Activated gamma-delta T cell (primary cell): ENCODE data around the gene NEK8.

ENCODE experiments used
- DNase-seq: peaks from one replicate; lab custom pipeline; 2025; lab: John Stamatoyannopoulos, UW

NEK8 gene

DNA sequence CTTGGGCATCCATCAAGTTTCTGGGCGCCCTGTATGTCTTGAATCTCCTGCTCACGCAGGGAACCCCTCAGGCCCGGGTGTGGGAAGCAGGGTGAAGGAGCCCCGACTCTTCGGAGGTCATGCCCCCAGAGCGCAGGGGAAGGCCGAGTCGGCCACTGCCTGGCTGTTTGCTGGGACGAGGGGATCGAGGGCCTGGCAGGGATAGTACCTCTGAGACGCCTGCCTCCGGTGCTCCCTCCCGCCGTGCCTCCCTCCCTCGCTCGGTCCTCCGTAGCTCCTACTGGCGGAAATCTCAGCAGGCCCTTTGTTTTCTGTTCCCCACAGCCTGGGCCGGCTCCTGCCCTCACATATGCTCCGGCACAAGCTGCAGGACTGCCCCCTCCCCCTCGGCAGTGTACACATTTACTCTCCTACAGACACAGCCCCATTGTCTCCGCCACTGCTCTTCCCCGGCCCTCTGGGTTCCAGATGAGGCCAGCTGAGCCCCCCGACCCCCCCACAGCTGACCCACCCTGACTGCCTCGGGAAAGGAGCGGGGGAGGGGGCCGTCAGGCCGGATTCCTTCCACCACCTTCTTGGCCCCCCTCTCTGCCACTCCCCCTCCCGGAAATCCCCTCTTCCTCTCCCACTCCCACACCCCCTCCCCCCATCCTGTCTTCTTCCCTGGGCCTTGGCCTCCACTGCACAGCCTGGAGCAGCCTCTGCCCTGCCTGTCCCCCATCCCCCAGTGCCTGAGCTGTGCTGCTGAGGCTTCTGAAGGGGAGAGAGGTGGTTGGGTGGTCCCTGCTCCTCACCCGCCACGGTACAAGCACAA lies 16.6 kb downstream of the NEK8 start:
- no peak for DNase-seq

DNA sequence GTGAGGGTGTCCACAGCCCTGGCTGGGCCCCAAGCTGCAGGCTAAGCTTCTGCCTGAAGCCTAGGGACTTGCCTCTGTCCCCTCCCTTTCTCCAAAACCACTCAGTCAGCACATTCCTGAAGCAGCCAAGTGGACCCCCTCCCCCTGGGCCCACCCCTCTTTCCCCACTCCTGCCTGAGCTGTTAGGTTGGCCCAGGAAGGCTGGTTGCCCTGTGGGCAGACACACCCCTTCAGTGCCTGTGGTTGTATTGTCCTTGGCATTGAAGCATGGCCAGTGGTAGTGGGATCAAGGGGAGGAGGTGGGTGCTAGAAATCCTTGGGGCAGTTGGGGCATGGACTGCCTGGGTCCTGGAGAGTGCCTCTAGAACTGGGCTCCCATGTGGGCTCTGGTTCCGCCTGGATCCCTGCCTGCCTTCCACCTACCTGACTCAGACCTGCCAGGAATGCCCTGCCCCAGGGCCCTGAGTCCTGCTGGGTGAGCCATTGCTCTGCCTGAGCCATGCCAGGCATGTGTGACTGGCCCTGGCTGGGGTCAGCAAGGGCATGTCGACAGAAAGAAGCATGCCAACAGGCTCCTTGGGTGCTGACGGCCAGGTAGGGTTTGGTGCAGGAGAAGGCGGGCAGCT lies 17.3 kb downstream of the NEK8 start:
- no peak for DNase-seq

DNA sequence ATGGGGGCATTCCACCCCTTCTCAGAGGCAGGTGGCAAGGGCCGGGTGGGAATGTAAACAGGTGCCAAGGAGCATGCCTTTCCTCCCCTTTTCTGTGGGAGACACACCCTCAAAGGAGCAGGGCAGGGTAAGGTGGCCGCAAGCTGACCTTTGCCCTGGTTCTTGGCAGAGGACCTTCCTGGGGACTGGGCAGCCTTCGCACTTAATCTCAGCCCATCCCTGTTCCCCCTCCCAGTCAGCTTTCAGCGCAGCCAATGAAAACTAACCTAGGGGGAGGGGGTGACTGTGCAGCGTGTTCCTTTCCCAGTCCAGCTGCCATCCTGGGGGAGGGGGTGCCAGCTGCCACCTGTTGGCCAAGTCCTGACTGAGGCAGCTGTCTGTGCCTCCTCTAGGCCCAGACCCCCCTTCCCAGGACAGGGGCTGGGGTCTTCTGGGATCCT lies 18.0 kb downstream of the NEK8 start:
- no peak for DNase-seq

DNA sequence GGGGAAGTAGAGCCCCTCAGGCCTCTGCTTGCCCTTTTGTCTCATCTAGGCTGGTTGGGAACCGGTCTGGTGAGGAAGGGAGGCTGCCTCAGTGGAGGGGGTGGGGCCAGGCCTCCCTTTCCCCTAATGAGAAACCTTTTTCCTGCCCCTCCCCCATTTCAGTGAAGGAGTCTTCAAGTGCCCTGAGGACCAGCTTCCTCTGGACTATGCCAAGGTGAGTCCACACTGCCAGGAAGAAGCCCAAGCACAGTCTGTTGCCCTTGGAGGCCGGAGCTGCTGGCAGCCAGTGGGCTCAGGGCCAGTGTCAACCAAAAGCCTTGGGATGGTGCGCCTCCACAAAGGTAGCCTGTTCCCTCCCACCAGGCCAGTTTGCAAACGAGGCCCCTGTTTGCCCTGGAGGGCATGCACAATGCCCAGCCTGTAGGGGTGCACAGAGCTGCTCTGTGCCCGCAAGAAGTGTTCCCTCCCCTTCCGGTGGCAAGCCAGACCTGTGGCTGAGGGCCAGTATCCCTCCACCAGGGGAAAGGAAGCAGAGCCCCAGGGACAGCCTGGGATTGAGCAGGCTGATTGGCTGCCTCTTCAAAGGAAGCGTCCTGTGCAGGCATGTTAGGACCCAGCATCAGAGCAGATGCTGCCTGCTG lies 18.6 kb downstream of the NEK8 start:
- DNase-seq = no peak

DNA sequence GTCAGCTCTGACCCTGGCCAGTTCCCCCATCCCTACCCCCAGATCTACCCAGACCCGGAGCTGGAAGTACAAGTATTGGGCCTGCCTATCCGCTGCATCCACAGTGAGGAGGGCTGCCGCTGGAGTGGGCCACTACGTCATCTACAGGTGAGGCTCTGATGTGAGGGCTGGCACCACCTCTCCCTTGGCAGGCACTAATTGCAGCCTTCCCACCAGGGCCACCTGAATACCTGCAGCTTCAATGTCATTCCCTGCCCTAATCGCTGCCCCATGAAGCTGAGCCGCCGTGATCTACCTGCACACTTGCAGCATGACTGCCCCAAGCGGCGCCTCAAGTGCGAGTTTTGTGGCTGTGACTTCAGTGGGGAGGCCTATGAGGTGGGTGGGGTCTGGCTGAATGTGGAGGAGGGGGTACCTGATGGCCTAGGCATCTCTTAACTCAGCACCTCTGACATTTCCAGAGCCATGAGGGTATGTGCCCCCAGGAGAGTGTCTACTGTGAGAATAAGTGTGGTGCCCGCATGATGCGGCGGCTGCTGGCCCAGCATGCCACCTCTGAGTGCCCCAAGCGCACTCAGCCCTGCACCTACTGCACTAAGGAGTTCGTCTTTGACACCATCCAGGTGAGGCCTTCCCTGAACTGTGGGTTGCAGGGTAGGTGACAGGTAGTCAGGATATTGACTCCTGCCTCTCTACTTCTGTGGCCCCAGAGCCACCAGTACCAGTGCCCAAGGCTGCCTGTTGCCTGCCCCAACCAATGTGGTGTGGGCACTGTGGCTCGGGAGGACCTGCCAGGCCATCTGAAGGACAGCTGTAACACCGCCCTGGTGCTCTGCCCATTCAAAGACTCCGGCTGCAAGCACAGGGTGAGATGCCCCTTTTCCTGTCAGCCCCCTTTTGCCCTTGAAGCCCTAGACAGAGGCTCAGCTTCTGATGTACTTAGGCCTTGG lies 19.5 kb downstream of the NEK8 start:
- DNase-seq = no peak

DNA sequence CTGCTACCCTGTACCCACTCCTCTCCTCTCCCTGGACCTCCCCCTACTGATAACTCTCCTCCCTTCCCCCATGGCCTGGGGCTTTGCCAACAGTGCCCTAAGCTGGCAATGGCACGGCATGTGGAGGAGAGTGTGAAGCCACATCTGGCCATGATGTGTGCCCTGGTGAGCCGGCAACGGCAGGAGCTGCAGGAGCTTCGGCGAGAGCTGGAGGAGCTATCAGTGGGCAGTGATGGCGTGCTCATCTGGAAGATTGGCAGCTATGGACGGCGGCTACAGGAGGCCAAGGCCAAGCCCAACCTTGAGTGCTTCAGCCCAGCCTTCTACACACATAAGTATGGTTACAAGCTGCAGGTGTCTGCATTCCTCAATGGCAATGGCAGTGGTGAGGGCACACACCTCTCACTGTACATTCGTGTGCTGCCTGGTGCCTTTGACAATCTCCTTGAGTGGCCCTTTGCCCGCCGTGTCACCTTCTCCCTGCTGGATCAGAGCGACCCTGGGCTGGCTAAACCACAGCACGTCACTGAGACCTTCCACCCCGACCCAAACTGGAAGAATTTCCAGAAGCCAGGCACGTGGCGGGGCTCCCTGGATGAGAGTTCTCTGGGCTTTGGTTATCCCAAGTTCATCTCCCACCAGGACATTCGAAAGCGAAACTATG lies 20.4 kb downstream of the NEK8 start:
- no peak for DNase-seq

DNA sequence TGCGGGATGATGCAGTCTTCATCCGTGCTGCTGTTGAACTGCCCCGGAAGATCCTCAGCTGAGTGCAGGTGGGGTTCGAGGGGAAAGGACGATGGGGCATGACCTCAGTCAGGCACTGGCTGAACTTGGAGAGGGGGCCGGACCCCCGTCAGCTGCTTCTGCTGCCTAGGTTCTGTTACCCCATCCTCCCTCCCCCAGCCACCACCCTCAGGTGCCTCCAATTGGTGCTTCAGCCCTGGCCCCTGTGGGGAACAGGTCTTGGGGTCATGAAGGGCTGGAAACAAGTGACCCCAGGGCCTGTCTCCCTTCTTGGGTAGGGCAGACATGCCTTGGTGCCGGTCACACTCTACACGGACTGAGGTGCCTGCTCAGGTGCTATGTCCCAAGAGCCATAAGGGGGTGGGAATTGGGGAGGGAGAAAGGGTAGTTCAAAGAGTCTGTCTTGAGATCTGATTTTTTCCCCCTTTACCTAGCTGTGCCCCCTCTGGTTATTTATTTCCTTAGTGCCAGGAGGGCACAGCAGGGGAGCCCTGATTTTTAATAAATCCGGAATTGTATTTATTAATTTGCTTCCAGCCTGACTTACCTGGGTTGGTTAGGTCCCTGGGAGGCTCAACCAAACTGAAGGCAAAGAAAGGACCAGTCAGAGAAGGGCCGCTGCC lies 21.1 kb downstream of the NEK8 start:
- no peak for DNase-seq

DNA sequence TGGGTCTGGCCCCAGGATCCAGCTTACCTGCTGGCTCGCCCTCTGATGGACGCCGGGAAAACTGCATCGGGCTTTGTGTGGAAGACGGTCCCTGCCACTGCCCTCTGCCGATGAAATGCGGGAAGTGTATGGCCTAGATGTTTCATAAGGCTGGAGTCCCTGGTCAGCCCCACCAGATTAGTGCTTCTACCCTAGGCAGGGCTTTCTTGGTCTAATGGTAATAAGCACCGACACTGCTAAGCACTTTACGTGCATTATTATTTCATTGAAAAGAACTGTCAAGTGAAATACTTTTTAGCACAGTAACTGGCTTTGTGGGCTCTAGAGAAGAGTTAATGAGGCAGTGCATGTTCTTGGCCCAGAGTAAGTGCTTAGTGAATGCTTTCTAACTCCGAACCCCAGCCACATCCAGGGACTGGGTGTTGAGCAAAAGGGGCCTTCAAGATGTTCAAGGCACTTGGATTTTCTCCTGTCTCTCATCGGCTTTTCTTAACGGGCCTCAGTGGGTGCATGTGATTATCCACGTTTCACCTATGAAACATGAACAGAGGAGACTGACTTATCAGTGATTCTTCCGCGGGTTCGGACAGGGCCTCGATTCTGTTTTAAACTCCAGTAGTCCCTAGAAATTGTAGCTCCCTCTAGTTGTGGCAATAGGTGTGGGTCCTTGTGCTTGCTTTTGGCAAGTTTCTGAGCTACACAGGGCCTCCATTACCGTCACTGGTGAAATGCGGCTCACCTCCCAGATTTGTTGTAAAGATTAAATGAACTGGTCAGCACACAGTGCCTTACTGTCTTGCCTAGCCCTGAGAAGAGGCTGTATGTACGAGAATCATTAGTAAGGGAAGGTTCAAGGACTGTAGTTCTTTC lies 21.8 kb downstream of the NEK8 start:
- peak; percentile 35 for DNase-seq

DNA sequence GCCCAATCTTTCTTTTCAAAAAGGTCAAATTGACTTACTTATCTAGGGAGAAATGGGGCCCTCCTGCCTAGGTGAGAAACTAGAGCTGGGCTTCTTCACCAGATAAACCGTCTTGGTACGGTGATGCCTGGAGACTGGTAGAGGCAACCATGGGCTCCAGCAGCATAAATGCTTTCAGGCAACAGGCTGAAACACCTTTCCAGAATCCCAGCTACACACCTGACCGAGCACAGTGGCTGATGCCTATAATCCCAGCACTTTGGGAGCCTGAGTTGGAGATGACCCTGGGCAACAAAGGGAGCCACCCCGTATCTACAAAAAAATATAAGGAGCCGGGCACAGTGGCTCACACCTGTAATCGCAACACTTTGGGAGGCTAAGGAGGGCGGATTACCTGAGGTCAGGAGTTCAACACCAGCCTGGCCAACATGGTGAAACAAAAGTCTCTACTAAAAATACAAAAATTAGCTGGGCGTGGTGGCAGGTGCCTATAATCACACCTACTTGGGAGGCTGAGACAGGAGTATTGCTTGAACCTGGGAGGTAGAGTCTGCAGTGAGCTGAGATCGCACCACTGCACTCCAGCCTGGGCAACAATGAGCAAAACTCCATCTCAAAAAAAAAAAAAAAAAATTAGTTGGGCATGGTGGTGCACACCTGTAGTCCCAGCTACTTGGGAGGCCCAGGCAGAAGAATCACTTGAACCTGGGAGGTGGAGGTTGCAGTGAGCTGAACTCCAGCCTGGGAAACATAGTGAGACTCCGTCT lies 23.2 kb downstream of the NEK8 start:
- no peak for DNase-seq

DNA sequence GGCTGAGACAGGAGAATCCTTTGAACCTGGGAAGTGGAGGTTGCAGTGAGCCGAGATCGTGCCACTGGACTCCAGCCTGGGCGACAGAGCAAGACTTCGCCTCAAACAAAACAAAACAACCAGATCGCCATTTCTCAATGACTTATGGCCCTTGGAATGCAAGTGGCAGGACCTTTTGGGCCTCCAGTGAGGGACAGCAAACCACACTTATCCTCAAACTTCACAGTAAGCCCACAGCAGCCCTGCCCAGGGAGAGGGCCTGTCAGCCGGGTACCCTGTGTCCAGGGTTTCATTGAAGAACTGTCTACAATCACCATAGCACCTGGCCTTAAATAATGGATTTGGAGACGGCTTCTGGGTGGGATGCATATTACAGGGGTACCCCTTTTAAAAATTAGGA lies 26.9 kb downstream of the NEK8 start:
- no peak for DNase-seq

DNA sequence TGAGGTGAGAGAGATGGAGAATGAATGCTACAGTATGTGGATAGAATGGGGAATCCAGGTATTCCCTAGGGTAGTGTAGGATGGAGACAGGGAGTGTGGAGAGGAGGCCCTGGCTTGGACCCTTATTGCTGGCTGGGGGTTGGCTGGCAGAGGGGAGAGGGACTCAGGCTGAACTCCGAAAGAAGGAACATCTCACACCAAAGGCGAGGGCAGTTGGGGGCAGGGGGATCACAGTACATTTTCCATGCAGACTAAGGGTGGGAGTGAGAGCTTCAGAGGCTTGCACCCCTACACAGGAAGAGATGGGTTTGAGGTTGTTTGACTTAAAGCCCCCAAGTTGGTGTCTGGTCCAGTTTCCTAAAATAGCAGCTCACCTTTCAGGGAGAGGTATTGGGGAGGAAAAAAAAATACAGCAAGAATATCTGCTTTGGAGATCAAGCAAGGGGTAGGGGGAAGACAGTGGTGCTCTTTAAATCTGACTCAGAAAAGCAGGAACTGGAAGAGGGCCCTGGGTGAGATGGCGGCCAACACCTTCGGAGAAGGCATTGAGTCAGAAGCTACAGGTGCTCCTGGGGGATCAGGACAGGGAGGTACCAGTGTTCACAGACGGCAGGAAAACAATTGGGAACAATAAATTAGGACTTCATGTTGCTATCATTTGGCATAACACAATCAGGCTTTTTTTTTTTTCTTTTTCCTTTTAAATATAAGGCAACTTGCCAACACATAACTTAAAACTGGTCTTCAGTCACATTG lies 27.6 kb downstream of the NEK8 start:
- DNase-seq = no peak

DNA sequence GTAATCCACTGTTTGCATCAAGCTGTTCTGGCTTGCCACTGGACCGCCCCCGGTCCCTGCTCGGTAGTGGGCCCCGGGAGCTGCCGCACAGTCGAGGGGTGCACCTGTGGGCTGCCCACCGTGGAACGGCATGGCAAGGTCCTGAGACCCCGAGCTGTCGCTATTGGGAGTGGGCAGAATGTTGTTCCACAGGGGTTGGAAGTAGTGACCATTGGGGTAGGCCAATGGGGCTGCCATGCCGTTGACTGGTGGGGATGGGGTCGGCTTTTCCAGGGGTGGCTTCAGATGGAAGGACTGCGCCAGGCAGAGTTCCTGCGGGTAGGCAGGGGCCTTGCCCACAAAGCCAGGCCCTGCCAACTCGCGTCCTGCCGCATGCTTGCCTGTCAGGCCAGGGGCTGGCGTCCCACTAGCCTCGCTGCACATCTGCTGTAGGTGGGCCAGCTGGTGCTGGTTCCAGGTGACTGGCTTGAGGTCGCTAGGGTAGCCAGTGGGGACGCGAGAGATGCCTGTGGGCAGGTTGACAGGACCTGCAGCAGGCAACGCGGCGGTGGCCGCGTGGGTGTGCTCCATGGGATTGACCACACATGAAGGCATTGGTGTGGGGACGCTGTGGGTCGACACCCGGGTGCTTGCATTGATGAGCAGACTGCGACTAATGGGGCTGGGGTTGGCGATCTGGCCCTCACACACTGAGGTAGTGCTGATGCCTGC lies 30.0 kb downstream of the NEK8 start:
- no peak for DNase-seq

DNA sequence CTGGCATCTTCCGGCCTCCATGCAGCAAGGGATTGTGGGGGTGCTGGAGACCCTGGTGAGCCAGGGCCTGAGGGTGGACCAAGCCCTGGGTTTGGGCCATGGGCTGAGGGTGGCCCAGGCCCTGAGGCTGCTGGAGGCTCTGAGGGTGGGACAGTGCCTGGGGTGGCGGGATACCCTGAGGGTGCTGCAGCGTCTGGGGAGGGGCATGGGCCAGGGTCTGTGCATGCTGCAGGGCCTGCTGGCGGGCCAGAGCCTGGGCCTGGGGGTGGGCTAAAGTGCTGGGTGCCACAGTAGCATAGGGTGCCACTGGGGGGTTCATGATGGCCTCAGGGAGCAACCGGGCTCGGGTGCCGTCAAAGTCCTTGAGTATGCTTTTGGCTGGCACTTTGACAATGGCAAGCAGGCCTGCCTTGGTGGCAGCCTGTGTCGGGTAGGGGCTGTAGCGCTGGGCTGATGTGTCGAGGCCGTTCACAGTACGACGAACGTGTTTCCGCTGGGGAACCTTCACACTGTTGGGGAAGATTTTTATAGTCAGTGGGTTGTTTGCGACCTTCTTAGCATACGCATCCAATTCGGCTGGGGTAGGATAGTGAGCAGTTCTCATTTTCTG lies 30.8 kb downstream of the NEK8 start:
- DNase-seq = no peak

DNA sequence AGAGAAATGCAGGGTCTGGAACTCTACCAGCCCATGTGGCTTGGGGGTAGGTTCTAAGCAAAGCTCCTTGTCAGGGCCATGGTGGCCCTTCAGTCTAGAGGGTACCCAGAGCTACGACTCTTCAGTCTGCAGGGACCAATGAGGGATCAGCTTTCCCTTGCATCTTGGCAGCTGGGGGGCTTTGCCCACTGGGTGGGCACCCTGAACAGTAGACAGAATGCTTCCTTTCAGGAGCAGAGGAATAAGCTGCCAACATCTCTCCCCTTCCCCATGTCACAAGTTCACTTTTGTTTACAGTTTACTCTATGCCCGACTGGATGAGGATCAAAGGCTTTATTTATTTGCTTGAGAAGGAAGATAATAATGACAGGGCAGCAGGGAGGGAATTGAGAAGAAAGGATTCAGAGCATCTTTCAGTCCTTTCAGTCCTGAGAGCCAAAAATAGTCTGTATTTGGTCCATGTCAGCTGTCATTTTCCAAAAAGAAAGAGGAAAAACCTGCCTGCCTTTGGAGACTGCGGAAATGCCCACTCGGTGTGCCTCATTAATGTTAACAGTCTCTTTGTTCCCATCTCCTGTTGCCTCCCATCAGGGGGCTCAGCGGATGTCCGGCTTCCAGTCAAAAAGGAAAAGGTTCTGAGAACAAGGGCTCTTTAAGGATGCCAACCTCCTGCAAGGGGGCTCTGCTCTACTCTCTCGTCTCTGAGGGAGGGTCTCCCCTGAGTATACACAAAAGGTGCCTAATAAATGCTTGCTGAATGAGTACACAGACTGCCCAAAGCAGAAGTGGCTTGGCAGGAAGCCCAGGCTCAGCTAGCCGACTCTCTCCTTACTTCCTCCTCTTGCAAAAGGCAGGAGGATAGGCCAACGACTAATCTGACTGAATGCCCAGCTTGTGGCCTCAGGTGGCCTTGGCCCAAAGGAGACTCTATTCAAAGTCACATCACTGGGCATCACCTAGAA lies 32.3 kb downstream of the NEK8 start:
- no peak for DNase-seq

DNA sequence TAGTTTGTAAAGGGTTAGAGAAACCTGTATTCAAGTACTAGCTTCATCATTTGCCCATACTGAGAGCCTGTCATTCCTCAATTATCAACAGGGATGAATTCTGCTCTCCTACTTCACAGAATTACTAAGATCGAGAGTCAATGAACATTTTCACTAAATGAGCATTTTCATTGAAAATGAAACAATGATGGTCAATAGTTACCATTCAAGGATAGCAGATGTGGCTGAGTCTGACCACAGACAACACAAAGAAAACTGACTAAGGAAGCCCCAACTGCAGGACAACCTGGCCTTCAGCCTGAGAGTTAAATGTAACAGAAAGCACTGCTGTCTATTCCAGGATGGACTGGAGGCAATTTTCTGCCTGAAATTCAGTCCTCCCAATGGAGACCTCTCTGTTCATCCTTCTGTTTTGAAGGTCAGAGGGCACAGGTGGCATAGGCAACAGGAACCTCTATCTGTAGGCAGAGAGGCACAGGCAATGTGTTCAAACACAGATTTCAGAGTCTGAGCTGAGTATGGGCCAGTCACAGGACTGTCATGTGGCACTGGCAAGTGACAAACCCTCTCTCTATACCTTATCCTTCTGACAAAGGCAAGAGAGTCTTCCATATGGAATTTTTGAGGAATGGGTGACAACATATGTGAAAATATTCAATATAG lies 34.7 kb downstream of the NEK8 start:
- DNase-seq = no peak
